Measurements from ENCODE around the gene CCL18. TPM values are rescaled to one million over a fixed set of nuclear protein-coding genes. Genes with fewer than 3 reads are reported as not detected.

The CCL18 gene
- total RNA-seq, 1 experiment from 2014 or later, result not detected

GRCh38 chr17:36088670-36089338 is 24.7 kb downstream of the CCL18 start:
- Histone ChIP-seq H3K27ac (ENCODE audit: low read depth, low read length, poor library complexity, severe bottlenecking) (no peak overlapping the region), H3K4me1 (ENCODE audit: insufficient read depth, low read length, poor library complexity, severe bottlenecking) (no peaks in the 10 kb centered on the region), H3K9me3 (ENCODE audit: low read depth, low read length, poor library complexity, severe bottlenecking) (no peaks in the 10 kb centered on the region), H3K36me3 (ENCODE audit: insufficient read depth, low read length, poor library complexity, severe bottlenecking) (no peaks in the 10 kb centered on the region), H3K4me3 (ENCODE audit: low read depth, low read length, poor library complexity, severe bottlenecking) (no peak overlapping the region), H3K27me3 (replicated peaks; ENCODE audit: insufficient read depth, low read depth, low read length, poor library complexity) (no peaks in the 10 kb centered on the region)
- DNase-seq (ENCODE audit: low spot score), result no peak
- CTCF ChIA-PET, result no interaction called here
- POLR2A ChIA-PET (ENCODE audit: low non-redundant PET), result no interaction called here
- TF ChIP-seq CTCF (conservative IDR thresholded peaks at IDR 0.05; ENCODE audit: low read depth, low read length) (no peak), EZH2 (IDR thresholded peaks at IDR 0.05; ENCODE audit: borderline replicate concordance, low read depth, low read length, poor library complexity, severe bottlenecking) (no peak)
- intact Hi-C loops (cut with micrococcal nuclease; ENCODE audit: unreplicated experiment), result no loop called here
- no TSS peak for BruUV-seq (replicated peaks)

DNA sequence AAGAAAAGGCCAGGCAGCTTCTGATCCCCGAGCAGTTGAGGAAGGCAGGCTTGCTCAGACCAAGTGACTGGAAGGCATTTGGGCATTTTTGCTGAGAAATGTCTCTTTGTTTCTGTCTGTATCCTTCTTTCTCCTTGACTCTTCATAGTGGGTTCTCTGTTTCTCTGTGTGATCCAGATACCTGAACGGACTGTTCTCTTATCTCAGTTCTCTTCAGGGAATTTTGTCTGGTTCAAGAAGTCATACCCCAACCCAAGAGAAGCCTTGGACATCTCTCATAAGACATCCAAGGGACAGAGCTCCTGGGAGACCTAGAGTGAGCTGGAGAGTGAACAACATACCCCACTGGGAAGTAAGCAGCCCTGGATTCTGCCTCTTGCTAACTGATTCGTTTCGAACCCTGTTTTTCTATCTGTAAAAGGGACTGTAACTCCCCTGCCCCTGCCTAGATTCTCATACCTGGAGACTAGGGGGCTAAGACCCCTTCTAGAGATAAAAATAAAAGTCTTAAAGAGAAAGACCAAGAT is 25.3 kb downstream of the CCL18 start:
- BruUV-seq (replicated peaks), result no TSS peak
- H3K27me3 ChIP-seq (replicated peaks; ENCODE audit: insufficient read depth, low read depth, low read length, poor library complexity), result no peaks in the 10 kb centered on the region
- H3K9me3 ChIP-seq (ENCODE audit: low read depth, low read length, poor library complexity, severe bottlenecking), result no peaks in the 10 kb centered on the region
- intact Hi-C loops (cut with micrococcal nuclease; ENCODE audit: unreplicated experiment), result no loop called here
- H3K4me3 ChIP-seq (ENCODE audit: low read depth, low read length, poor library complexity, severe bottlenecking), result no peak overlapping the region
- no peaks in the 10 kb centered on the region for H3K4me1 ChIP-seq (ENCODE audit: insufficient read depth, low read length, poor library complexity, severe bottlenecking)
- ChIA-PET POLR2A (ENCODE audit: low non-redundant PET) (no interaction called here), CTCF (no interaction called here)
- TF ChIP-seq EZH2 (IDR thresholded peaks at IDR 0.05; ENCODE audit: borderline replicate concordance, low read depth, low read length, poor library complexity, severe bottlenecking) (no peak), CTCF (conservative IDR thresholded peaks at IDR 0.05; ENCODE audit: low read depth, low read length) (no peak)
- DNase-seq (ENCODE audit: low spot score), result no peak
- H3K36me3 ChIP-seq (ENCODE audit: insufficient read depth, low read length, poor library complexity, severe bottlenecking), result no peaks in the 10 kb centered on the region
- H3K27ac ChIP-seq (ENCODE audit: low read depth, low read length, poor library complexity, severe bottlenecking), result no peak overlapping the region

DNA sequence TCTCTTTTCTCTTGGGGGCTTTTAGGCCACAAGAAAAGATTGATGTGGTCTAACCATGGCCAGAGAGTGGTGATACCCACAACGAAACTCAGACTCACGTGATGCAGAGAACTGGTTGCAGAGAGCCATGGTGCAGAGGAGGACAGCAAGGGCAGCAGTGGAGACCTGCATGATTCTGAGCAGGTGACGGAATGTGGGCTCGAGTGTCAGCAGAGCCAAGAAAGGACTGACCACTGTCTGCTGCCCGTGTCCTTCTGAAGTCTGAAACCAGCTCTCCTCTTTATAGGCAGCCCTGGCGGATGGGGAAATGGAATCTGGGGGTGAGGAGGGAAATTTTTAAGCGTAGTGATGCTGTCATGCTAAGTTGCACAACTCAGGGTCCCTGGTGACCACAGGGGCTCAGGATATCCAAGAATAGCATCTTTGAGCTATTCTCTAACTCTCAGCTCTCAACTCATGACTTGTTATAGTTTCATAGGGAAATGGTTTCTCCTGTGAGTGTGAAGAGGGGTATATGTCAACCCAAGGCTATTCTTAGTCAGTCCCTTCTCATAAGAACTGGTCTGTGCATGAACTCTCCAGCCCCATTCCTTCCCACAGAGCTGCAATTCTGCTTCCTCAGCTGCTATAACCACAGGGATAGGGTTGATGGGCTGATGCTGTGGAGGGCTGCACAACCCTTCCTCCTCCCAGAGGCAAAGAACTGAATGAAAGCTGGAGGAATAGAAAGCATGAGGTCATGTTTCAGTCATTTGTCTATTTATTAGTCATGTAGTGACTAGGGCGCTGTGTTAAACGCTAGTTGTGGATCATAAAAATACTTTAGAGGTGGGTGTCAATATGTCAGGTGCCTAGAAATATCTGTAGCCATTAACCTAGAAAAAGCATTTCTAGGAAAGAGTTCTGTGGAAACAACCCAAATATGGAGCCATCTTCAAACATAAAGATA is 26.1 kb downstream of the CCL18 start, which contains the start of gene CCL3:
CCL3 (minus strand) TSS at position 256 of the 949 bp plus-strand sequence; CDS start at position 171, 85 bp downstream.
- Histone ChIP-seq H3K27ac (ENCODE audit: low read depth, low read length, poor library complexity, severe bottlenecking) (no peak within 1 kb of the TSS), H3K27me3 (replicated peaks; ENCODE audit: insufficient read depth, low read depth, low read length, poor library complexity) (no peaks in the 10 kb centered on the region), H3K9me3 (ENCODE audit: low read depth, low read length, poor library complexity, severe bottlenecking) (no peaks in the 10 kb centered on the region), H3K36me3 (ENCODE audit: insufficient read depth, low read length, poor library complexity, severe bottlenecking) (no peaks in the 10 kb centered on the region), H3K4me1 (ENCODE audit: insufficient read depth, low read length, poor library complexity, severe bottlenecking) (no peaks in the 10 kb centered on the region), H3K4me3 (ENCODE audit: low read depth, low read length, poor library complexity, severe bottlenecking) (no peak within 1 kb of the TSS)
- BruUV-seq (replicated peaks), result no TSS peak
- no peak for DNase-seq (ENCODE audit: low spot score)
- intact Hi-C loops (cut with micrococcal nuclease; ENCODE audit: unreplicated experiment), result no loop called here
- TF ChIP-seq EZH2 (IDR thresholded peaks at IDR 0.05; ENCODE audit: borderline replicate concordance, low read depth, low read length, poor library complexity, severe bottlenecking) (no peak), CTCF (conservative IDR thresholded peaks at IDR 0.05; ENCODE audit: low read depth, low read length) (no peak)
- ChIA-PET CTCF (no interaction called here), POLR2A (ENCODE audit: low non-redundant PET) (no interaction called here)

Measured in A673 (cell line).